PFSK-1 (cell line): ENCODE data around the gene HOXC6.

Experiments
- FOXP2 ChIP-seq: optimal IDR thresholded peaks from 2 replicates; pipeline ENCODE3; 2011; ENCODE audit warnings: borderline replicate concordance, control low read depth, inconsistent platforms; ENCODE audit not compliant: insufficient read depth; ENCODE audit errors: extremely low read length, extremely low read depth
- POLR2AphosphoS5 ChIP-seq: IDR thresholded peaks from 2 replicates; pipeline ENCODE4 v1.6.1; 2012; ENCODE audit warnings: low read depth, mild to moderate bottlenecking, control low read depth, low read length, moderate library complexity
- REST ChIP-seq, 2 experiments: IDR thresholded peaks; 2 replicates each; pipeline versions ENCODE4 v1.6.1 to v1.8.0; 2011 to 2012; ENCODE audit warnings: low read depth in 2 of 2, low read length in 2 of 2, control low read depth in 1 of 2, inconsistent platforms in 1 of 2, mild to moderate bottlenecking in 1 of 2, moderate library complexity in 1 of 2; ENCODE audit not compliant: insufficient read depth in 1 of 2
- SIN3A ChIP-seq: IDR thresholded peaks from 2 replicates; pipeline ENCODE4 v1.6.1; 2012; ENCODE audit warnings: mild to moderate bottlenecking, low read length, moderate library complexity, borderline replicate concordance; ENCODE audit not compliant: insufficient read depth
- TAF1 ChIP-seq: IDR thresholded peaks from 2 replicates; pipeline ENCODE4 v1.6.1; 2012; ENCODE audit warnings: low read length, control low read depth, borderline replicate concordance; ENCODE audit not compliant: insufficient read depth

- TF ChIP-seq REST (IDR thresholded peaks at IDR 0.05; ENCODE audit: insufficient read depth in 1 of 2, low read depth in 2 of 2, low read length in 2 of 2) (no peak), SIN3A (no peak), POLR2AphosphoS5 (no peak), TAF1 (no peak), FOXP2 (no peak)
Measured at GRCh38 chr12:54018468-54018984, 9.7 kb upstream of the HOXC6 start.
